RWPE2 (cell line): ENCODE results near the gene ANXA3.

Experiments
- ATAC-seq: fragments of 200-7000 bp; cut with Tn5 transposase; 3 replicates; pipeline ENCODE4 v1.9.1; 2021; ENCODE audit warnings: low read depth
- DNase-seq: peaks from one replicate; pipeline ENCODE4 v3.0.0-alpha.2; 2020; ENCODE audit warnings: low spot score
- H3K27ac ChIP-seq: fragments of 450-650 bp; 2 replicates; pipeline ENCODE4 v1.5.1; 2017; ENCODE audit warnings: mild to moderate bottlenecking; ENCODE audit not compliant: poor library complexity, severe bottlenecking
- H3K27me3 ChIP-seq: fragments of 250-450 bp; sonication (Bioruptor Pico); 2 replicates; pipeline ENCODE4 v1.5.1; 2021; ENCODE audit warnings: mild to moderate bottlenecking, moderate library complexity; ENCODE audit not compliant: insufficient read depth, poor library complexity, severe bottlenecking
- H3K36me3 ChIP-seq: fragments of 250-450 bp; sonication (Bioruptor Pico); 2 replicates; pipeline ENCODE4 v1.5.1; 2020; ENCODE audit warnings: low read depth, mild to moderate bottlenecking, moderate library complexity
- H3K4me1 ChIP-seq: fragments of 250-450 bp; sonication (Bioruptor Pico); 2 replicates; pipeline ENCODE4 v1.5.1; 2021; ENCODE audit warnings: mild to moderate bottlenecking, moderate library complexity; ENCODE audit not compliant: insufficient read depth, poor library complexity, severe bottlenecking
- H3K4me3 ChIP-seq: fragments of 250-450 bp; sonication (Bioruptor Pico); 2 replicates; pipeline ENCODE4 v1.5.1; 2021; ENCODE audit warnings: mild to moderate bottlenecking, moderate library complexity; ENCODE audit not compliant: severe bottlenecking
- H3K9me3 ChIP-seq: fragments of 250-450 bp; sonication (Bioruptor Pico); 2 replicates; pipeline ENCODE4 v1.5.1; 2021; ENCODE audit warnings: mild to moderate bottlenecking, moderate library complexity; ENCODE audit not compliant: severe bottlenecking
- CTCF ChIP-seq: fragments of 450-650 bp; IDR thresholded peaks from one replicate; pipeline ENCODE4 v1.5.1; 2017; ENCODE audit warnings: mild to moderate bottlenecking, moderate library complexity; ENCODE audit not compliant: poor library complexity, severe bottlenecking

ANXA3 gene

DNA sequence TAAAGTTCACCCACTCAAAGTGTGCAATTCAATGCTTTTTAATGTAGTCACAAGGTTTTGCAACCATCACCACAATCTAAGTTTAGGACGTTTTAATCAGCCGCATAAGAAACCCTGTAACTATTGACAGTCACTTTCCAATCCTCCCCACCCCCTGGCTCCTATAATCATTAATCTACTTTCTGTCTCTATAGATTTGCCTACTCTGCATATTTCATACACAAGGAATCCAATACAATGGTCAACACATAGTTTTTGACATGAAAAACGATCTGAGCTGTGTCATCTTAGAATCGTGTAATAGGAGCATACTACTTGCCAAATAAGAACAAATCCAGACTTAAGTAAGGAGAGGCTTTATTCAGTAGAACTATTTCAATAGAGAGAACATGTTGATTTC is 47.6 kb downstream of the ANXA3 start:
- H3K9me3 ChIP-seq, result no peaks in the 10 kb centered on the region
- no peak for DNase-seq
- H3K4me1 ChIP-seq, result no peaks in the 10 kb centered on the region
- no peak overlapping the region for H3K4me3 ChIP-seq
- H3K27ac ChIP-seq, result no peak overlapping the region
- H3K27me3 ChIP-seq, result no peaks in the 10 kb centered on the region
- TF ChIP-seq CTCF, result no peak
- no peak for ATAC-seq
- peaks cover 97% of the 10 kb centered on the region for H3K36me3 ChIP-seq

- no peak for ATAC-seq
- H3K36me3 ChIP-seq, result peaks cover 97% of the 10 kb centered on the region
Observed at GRCh38 chr4:78599931-78600375, 48.4 kb downstream of the ANXA3 start.

GRCh38 chr4:78601013-78601412 is 49.4 kb downstream of the ANXA3 start:
- H3K36me3 ChIP-seq, result peaks cover 96% of the 10 kb centered on the region
- H3K27ac ChIP-seq, result no peak overlapping the region
- H3K4me3 ChIP-seq, result no peak overlapping the region
- DNase-seq (no peak), ATAC-seq (no peak)
- H3K9me3 ChIP-seq, result no peaks in the 10 kb centered on the region
- no peak for TF ChIP-seq CTCF
- no peaks in the 10 kb centered on the region for H3K27me3 ChIP-seq
- no peaks in the 10 kb centered on the region for H3K4me1 ChIP-seq

More at GRCh38 chr4:78599931-78600375, 48.4 kb downstream of the ANXA3 start:
- Histone ChIP-seq H3K27me3 (no peaks in the 10 kb centered on the region), H3K4me3 (no peak overlapping the region), H3K27ac (no peak overlapping the region), H3K4me1 (no peaks in the 10 kb centered on the region), H3K9me3 (no peaks in the 10 kb centered on the region)
- no peak for TF ChIP-seq CTCF
- DNase-seq, result no peak

DNA sequence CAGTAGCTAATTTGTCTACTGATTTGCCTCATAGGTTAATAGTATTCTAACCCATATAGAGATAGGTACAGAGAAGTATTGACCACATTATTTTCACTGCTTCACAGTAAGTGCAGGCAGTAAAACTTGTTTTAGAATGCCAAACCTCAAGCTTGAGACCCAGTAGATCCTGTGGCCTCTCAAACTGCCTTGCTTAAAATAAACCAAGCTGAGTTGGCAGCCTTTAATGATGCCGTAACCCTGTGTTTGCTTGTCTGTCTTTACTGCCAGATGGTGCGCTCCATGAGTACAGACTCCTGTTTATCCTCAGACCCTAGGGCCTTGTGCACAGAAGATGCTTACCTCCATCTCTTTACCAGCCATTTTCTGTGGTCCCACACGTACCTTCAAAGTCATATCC is 50.8 kb downstream of the ANXA3 start:
- Histone ChIP-seq H3K9me3 (no peaks in the 10 kb centered on the region), H3K4me3 (no peak overlapping the region), H3K27me3 (no peaks in the 10 kb centered on the region), H3K27ac (no peak overlapping the region), H3K4me1 (no peaks in the 10 kb centered on the region), H3K36me3 (peaks cover 96% of the 10 kb centered on the region)
- ATAC-seq, result no peak
- no peak for TF ChIP-seq CTCF
- no peak for DNase-seq

- no peak overlapping the region for H3K4me3 ChIP-seq
- no peaks in the 10 kb centered on the region for H3K4me1 ChIP-seq
- H3K27me3 ChIP-seq, result no peaks in the 10 kb centered on the region
- no peak overlapping the region for H3K27ac ChIP-seq
- DNase-seq (no peak), ATAC-seq (no peak)
- no peak for TF ChIP-seq CTCF
- H3K9me3 ChIP-seq, result no peaks in the 10 kb centered on the region
- peaks cover 97% of the 10 kb centered on the region for H3K36me3 ChIP-seq
Observed at GRCh38 chr4:78603384-78603783, 51.8 kb downstream of the ANXA3 start.
